A549 treated with Mapracorat at 1 μM for 4 hours (cell line): ENCODE results near the gene ARAF. TPM values are rescaled to one million over a fixed set of nuclear protein-coding genes. Genes with fewer than 3 reads are reported as not detected.

Experiments
- total RNA-seq: library from RNA; stranded (reverse); fragments of 200-300 nt; extraction: Qiagen RNA extraction; gene quantifications from 5 replicates; pipeline ENCODE4 v1.2.3, GENCODE V29; 2022

Gene ARAF
- total RNA-seq = 44.4 to 55.7 TPM (median 54.0 TPM) in 5 replicates

GRCh38 chrX:47560934-47561658 is at the start of gene ARAF:
ARAF (plus strand) TSS chrX:47561205; CDS start chrX:47562968, 1,763 bp downstream.

DNA sequence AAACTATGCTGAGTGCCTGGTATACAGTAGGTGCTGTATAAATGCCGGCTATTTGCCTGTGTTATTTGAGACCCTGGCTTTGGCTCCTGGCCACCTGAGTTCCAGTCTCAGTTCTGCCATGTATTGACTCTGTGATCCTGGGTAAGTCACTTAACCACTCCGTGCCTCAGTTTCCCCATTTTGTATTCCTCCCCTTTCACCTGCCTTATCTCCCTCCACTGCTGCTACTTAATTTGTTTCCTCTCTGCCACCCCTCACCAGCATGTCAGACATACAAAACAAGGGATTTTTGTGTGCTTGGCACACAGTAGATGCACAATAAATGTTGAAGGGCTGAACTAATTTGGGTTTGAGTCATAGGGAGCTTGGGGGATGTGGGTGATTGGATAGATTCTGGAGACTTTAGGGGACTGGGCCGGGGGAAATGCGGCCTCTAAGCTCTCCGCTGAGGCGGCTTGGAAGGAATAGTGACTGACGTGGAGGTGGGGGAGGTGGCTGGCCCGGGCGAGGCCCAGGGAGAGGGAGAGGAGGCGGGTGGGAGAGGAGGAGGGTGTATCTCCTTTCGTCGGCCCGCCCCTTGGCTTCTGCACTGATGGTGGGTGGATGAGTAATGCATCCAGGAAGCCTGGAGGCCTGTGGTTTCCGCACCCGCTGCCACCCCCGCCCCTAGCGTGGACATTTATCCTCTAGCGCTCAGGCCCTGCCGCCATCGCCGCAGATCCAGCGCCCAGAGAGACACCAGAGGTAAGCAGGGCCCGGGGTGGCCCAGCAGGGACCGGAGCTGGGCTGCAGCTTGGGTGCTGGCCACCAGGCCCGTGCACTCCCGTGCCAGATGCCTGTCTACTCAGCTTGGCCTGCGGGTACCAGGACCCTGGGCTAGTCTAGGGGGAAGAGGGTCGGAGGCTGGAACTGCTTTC is 21.0 kb downstream of the ARAF start, which contains the start of gene TIMP1:
TIMP1 (plus strand) TSS at position 706 of the 917 bp plus-strand sequence. CDS start 980 bp downstream, outside the sequence.

DNA sequence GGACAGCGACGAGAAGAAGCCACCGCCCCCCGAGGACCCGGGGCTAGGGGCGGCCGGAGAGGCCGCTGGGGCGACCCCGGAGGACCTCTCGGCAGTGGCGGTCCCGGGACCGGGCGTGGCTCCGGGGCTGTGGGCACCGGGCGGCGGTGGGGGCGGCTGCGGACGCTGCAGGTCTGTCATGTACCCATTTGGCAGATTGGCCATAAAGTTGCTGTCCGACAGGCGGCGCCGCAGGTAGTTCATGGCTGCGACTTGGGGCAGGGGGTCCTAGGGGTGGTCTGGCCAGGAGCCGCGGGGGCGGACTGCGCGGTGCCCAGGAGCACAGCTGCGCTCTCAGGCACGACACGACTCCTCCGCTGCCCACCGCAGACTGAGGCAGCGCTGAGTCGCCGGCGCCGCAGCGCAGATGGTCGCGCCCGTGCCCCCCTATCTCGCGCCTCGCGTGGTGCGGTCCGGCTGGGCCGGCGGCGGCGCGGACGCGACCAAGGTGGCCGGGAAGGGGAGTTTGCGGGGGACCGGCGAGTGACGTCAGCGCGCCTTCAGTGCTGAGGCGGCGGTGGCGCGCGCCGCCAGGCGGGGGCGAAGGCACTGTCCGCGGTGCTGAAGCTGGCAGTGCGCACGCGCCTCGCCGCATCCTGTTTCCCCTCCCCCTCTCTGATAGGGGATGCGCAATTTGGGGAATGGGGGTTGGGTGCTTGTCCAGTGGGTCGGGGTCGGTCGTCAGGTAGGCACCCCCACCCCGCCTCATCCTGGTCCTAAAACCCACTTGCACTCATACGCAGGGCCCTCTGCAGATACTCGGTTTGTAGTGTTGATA is 58.7 kb downstream of the ARAF start, which contains the start of gene SYN1:
SYN1 (minus strand) TSS at position 372 of the 817 bp plus-strand sequence; CDS start at position 243, 129 bp downstream.

Other genes with a start within 250 kb of the ARAF start
- not detected in 5 replicates for gene ZNF157, start 190.6 kb upstream of the ARAF start, total RNA-seq
- gene ZNF41, start 78.0 kb upstream of the ARAF start, total RNA-seq = 3.7 to 4.3 TPM (median 4.0 TPM) in 5 replicates
- gene TIMP1, start 21.2 kb downstream of the ARAF start, total RNA-seq = 257 to 280 TPM (median 264 TPM) in 5 replicates
- gene SYN1, start 58.7 kb downstream of the ARAF start, total RNA-seq = 0.15 to 0.36 TPM (median 0.22 TPM) in 5 replicates
- gene CFP, start 68.7 kb downstream of the ARAF start, total RNA-seq = 0.17 to 1.2 TPM (median 0.75 TPM) in 5 replicates
- 29.4 to 38.8 TPM (median 37.6 TPM) in 5 replicates for gene ELK1, start 89.4 kb downstream of the ARAF start, total RNA-seq
- gene UXT, start 98.0 kb downstream of the ARAF start, total RNA-seq = 171 to 187 TPM (median 181 TPM) in 5 replicates